NCI-H748 (cell line): ENCODE data around the gene ODAD2.

Experiments used
- DNase-seq: peaks from one replicate; lab custom pipeline; 2025; ENCODE audit not compliant: unreplicated experiment; lab: John Stamatoyannopoulos, UW

Gene ODAD2

GRCh38 chr10:27857616-27858015 lies 141.3 kb downstream of the ODAD2 start:
- DNase-seq = peak; percentile 85

- DNase-seq = no peak
These were observed 154.7 kb downstream of the ODAD2 start for GRCh38 chr10:27844223-27844622.

- no peak for DNase-seq
These were observed 160.0 kb downstream of the ODAD2 start for GRCh38 chr10:27838901-27839300.

- no peak for DNase-seq
These were observed 160.5 kb downstream of the ODAD2 start for GRCh38 chr10:27838361-27838760.

GRCh38 chr10:27834476-27834875 lies 164.4 kb downstream of the ODAD2 start:
- no peak for DNase-seq

- no peak for DNase-seq
These were observed 165.1 kb downstream of the ODAD2 start for GRCh38 chr10:27833792-27834191.

- DNase-seq = no peak
These were observed 166.1 kb downstream of the ODAD2 start for GRCh38 chr10:27832826-27833225.

- no peak for DNase-seq
These were observed 172.5 kb downstream of the ODAD2 start for GRCh38 chr10:27826369-27826768.

GRCh38 chr10:27822301-27822700 lies 176.6 kb downstream of the ODAD2 start:
- no peak for DNase-seq

- no peak for DNase-seq
These were observed 178.2 kb downstream of the ODAD2 start for GRCh38 chr10:27820637-27821036.

- no peak for DNase-seq
These were observed 178.9 kb downstream of the ODAD2 start for GRCh38 chr10:27819781-27820531.

- no peak for DNase-seq
These were observed 182.6 kb downstream of the ODAD2 start for GRCh38 chr10:27816320-27816719.

GRCh38 chr10:27815846-27816245 lies 183.0 kb downstream of the ODAD2 start:
- no peak for DNase-seq

- DNase-seq = no peak
These were observed 183.6 kb downstream of the ODAD2 start for GRCh38 chr10:27815261-27815660.

GRCh38 chr10:27805180-27805579 lies 193.7 kb downstream of the ODAD2 start:
- no peak for DNase-seq

GRCh38 chr10:27804136-27804535 lies 194.7 kb downstream of the ODAD2 start:
- no peak for DNase-seq

GRCh38 chr10:27801171-27801785 lies 197.6 kb downstream of the ODAD2 start:
- no peak for DNase-seq

GRCh38 chr10:27799046-27799445 lies 199.8 kb downstream of the ODAD2 start:
- DNase-seq = no peak

- DNase-seq = no peak
These were observed 204.7 kb downstream of the ODAD2 start for GRCh38 chr10:27794157-27794556.

- no peak for DNase-seq
These were observed 206.7 kb downstream of the ODAD2 start for GRCh38 chr10:27792216-27792615.

GRCh38 chr10:27784272-27784671 lies 214.6 kb downstream of the ODAD2 start:
- DNase-seq = no peak

GRCh38 chr10:27783660-27784059 lies 215.2 kb downstream of the ODAD2 start:
- no peak for DNase-seq
